ENCODE results near the gene ADAM8.
A peak's percentile ranks its signal among the peaks of the same experiment; 100 is the strongest.

ADAM8 gene

DNA sequence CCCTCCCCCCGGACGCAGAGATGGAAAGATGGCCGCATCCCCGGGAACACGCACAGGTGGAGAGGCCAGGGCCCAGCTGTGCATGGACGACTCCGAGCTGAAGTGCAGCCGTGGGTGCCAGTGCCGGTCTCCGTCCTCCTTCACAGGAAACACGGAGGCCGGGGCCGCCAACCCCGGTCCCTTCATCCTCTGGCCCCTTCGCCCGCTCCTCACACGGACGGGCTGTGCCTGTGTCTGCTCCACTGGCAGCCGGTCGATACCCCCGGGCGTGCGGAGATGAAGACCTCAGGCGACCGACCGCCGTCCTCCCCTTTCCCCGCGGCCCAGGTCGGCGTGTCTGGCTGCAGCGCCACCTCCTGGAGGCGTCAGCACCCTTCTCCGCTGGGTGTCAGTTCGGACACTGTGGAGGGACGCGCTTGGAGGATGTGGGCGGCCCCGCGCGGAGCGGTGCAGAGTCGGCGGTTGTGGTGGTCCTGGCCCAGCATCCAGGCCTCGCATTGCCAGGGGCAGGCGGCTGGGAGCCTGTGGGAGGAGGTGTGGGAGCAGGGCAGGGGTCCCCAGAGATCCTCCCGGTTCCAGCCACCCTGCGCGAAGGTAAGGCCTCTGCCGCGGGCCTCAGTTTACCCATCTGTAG, 41.9 kb upstream of the ADAM8 start:
- peak; percentile 86 for TF ChIP-seq CTCF (conservative IDR thresholded peaks at IDR 0.05; ENCODE audit: low read depth, low read length)
- peak overlapping the region; percentile 49 for H3K4me3 ChIP-seq (ENCODE audit: low read length)
- no peak for DNase-seq (ENCODE audit: low read depth)

- no peak overlapping the region for H3K4me3 ChIP-seq (ENCODE audit: low read length)
- TF ChIP-seq CTCF (conservative IDR thresholded peaks at IDR 0.05; ENCODE audit: low read depth, low read length) = no peak
- DNase-seq (ENCODE audit: low read depth) = no peak
Observed at GRCh38 chr10:133316732-133317131, 40.1 kb upstream of the ADAM8 start.

DNA sequence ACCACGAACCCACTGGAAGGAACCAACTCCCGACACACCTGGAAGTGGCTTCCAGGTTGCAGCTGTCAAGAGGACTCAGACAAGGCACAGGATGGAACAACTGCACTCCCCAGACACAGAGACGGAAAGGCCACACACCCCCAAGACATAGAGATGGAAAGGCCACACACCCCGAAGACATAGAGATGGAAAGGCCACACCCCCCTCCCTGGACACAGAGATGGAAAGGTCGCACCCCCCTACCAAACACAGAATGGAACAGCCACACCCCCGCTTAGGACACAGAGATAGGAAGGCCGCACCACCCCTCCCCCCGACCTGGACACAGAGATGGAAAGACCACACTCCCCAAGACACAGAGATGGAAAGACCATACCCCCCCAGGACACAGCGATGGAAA, 39.6 kb upstream of the ADAM8 start:
- no peak overlapping the region for H3K4me3 ChIP-seq (ENCODE audit: low read length)
- no peak for DNase-seq (ENCODE audit: low read depth)
- TF ChIP-seq CTCF (conservative IDR thresholded peaks at IDR 0.05; ENCODE audit: low read depth, low read length) = no peak

- no peak for DNase-seq (ENCODE audit: low read depth)
- no peak overlapping the region for H3K4me3 ChIP-seq (ENCODE audit: low read length)
- no peak for TF ChIP-seq CTCF (conservative IDR thresholded peaks at IDR 0.05; ENCODE audit: low read depth, low read length)
Observed at GRCh38 chr10:133315847-133316246, 39.2 kb upstream of the ADAM8 start.

- TF ChIP-seq CTCF (conservative IDR thresholded peaks at IDR 0.05; ENCODE audit: low read depth, low read length) = no peak
- no peak for DNase-seq (ENCODE audit: low read depth)
- H3K4me3 ChIP-seq (ENCODE audit: low read length) = no peak overlapping the region
Observed at GRCh38 chr10:133314911-133315310, 38.2 kb upstream of the ADAM8 start.

- no peak overlapping the region for H3K4me3 ChIP-seq (ENCODE audit: low read length)
- no peak for TF ChIP-seq CTCF (conservative IDR thresholded peaks at IDR 0.05; ENCODE audit: low read depth, low read length)
- no peak for DNase-seq (ENCODE audit: low read depth)
Observed at GRCh38 chr10:133313192-133313591, 36.5 kb upstream of the ADAM8 start.

- no peak for TF ChIP-seq CTCF (conservative IDR thresholded peaks at IDR 0.05; ENCODE audit: low read depth, low read length)
Observed at GRCh38 chr10:133312769-133313145, 36.1 kb upstream of the ADAM8 start.

More at GRCh38 chr10:133312769-133313145, 36.1 kb upstream of the ADAM8 start:
- no peak overlapping the region for H3K4me3 ChIP-seq (ENCODE audit: low read length)
- no peak for DNase-seq (ENCODE audit: low read depth)
